ENCODE results near the gene ESPL1.

ESPL1 gene

DNA sequence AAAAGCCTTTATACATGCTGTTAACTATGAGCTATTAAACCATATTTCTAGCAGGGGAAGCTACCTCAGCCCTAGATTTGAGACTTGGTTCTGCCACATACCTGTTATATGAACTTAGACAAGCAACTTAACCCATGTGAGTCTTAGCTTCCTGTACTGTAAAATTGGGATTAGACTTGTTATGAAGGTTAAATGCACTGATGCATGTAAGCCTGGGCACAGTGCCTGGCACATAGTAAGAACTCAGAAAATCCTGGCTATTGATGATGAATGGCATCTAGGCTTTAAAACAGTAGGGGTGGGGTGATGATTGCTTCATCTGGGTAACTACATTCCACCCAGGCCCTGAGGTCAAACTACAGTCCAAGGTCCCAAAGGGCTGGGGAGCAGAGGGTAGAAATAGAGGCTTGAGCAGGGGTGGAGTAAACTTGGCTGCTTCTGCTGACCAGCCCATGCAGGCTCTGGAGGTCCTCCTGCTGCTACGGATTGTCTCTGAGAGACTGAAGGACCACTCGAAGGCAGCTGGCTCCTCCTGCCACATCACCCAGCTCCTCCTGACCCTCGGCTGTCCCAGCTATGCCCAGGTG is 11.3 kb downstream of the ESPL1 start:
- ChIA-PET CTCF (interaction anchor here (1.4 to 25.5 kb wide), 8 partner anchors 8 to 229 kb away, joined by 3 to 383 read pairs (median 9); partner anchors contain the start of genes AAAS, ESPL1 and ITGB7), POLR2A (interaction anchor here (0.6 kb wide), 1 partner anchor 89 kb away, joined by 3 read pairs; no protein-coding TSS in a partner anchor)
- no peak for TF ChIP-seq CTCF (IDR thresholded peaks at IDR 0.05; ENCODE audit: control extremely low read depth, extremely low read depth, low read depth, missing control alignments)
- DNase-seq (ENCODE audit: extremely low spot score): no peak

DNA sequence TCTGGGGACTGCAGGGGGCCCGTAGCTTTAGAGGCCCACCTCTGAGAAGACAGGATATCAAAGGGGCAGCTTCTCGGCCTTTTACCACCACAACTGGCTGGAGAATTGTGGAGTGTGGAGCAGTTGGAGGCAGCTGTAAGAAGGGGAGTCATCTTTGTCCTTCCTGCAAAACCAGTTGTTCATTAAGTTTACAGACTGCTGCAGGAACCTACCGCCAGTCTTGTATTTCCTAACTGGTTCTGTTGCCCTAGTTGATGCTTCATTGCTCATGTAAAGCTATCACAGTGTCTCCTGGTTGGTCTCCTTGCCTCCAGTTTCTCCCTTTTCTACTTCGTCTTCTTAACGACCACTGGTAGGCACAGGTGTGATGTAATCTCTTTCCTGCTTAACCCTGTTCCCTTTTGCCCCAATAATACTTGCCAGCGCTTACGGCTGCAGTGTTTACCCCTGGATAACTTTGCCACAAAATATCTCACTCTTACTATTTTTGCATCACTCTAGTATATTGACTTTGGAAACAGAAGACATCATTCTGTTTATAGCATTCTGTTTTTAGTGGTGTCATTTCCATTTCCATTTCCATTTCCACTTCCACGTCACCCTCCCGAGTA is 11.9 kb downstream of the ESPL1 start:
- ChIA-PET CTCF (interaction anchor here (1.4 to 25.5 kb wide), 6 partner anchors 8 to 229 kb away, joined by 3 to 383 read pairs (median 16); partner anchors contain the start of genes AAAS, ESPL1 and ITGB7), POLR2A (interaction anchor here (0.6 kb wide), 1 partner anchor 104 kb away, joined by 3 read pairs; no protein-coding TSS in a partner anchor)
- TF ChIP-seq CTCF (IDR thresholded peaks at IDR 0.05; ENCODE audit: control extremely low read depth, extremely low read depth, low read depth, missing control alignments): no peak

DNA sequence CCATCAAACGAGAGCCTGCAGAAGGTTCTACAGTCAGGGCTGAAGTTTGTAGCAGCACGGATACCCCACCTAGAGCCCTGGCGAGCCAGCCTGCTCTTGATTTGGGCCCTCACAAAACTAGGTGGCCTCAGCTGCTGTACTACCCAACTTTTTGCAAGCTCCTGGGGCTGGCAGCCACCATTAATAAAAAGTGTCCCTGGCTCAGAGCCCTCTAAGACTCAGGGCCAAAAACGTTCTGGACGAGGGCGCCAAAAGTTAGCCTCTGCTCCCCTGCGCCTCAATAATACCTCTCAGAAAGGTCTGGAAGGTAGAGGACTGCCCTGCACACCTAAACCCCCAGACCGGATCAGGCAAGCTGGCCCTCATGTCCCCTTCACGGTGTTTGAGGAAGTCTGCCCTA is 18.3 kb downstream of the ESPL1 start:
- no peak for TF ChIP-seq CTCF (IDR thresholded peaks at IDR 0.05; ENCODE audit: control extremely low read depth, extremely low read depth, low read depth, missing control alignments)
- ChIA-PET POLR2A (interaction anchor here (1.2 kb wide), 1 partner anchor 72 kb away, joined by 3 read pairs; no protein-coding TSS in a partner anchor), CTCF (interaction anchor here (1.0 to 25.5 kb wide), 11 partner anchors 8 to 221 kb away, joined by 3 to 383 read pairs (median 5); partner anchors contain the start of genes AAAS, ESPL1, ITGB7 and MYG1)
- DNase-seq (ENCODE audit: extremely low spot score): no peak

More for the DNA sequence above, 11.9 kb downstream of the ESPL1 start:
- no peak for DNase-seq (ENCODE audit: extremely low spot score)

- DNase-seq (ENCODE audit: extremely low spot score): peak; percentile 80
- ChIA-PET CTCF (interaction anchor here (0.9 to 25.5 kb wide), 20 partner anchors 9 to 222 kb away, joined by 3 to 383 read pairs (median 4); partner anchors contain the start of genes AAAS, ESPL1, ITGB7 and MYG1), POLR2A (no interaction called here)
- TF ChIP-seq CTCF (IDR thresholded peaks at IDR 0.05; ENCODE audit: control extremely low read depth, extremely low read depth, low read depth, missing control alignments): peak; percentile 68
Measured at GRCh38 chr12:53287741-53288216, 19.7 kb downstream of the ESPL1 start.

- TF ChIP-seq CTCF (IDR thresholded peaks at IDR 0.05; ENCODE audit: control extremely low read depth, extremely low read depth, low read depth, missing control alignments): no peak
- POLR2A ChIA-PET: no interaction called here
- CTCF ChIA-PET: interaction anchor here (0.8 to 25.5 kb wide), 24 partner anchors 9 to 405 kb away, joined by 3 to 383 read pairs (median 4); partner anchors contain the start of genes AAAS, ESPL1, ITGB7 and MYG1
- DNase-seq (ENCODE audit: extremely low spot score): no peak
Measured at GRCh38 chr12:53288322-53288721, 20.2 kb downstream of the ESPL1 start.

DNA sequence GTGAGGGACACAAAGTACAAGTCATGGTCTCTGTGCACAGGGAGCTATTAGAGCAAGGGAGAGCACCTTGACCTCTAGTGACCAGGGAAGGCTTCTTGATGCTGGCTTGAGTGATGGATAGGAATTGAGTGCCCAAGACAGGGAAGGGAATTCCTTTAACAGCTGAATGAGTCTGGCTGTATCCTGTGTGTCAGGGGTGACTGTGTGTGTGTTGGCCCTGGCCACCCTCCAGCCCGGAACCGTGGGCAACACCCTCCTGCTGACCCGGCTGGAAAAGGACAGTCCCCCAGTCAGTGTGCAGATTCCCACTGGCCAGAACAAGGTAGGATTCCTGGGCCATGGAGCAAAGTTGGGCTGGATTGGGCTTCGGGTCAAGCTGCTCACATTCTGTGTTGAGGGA is 21.8 kb downstream of the ESPL1 start:
- no peak for TF ChIP-seq CTCF (IDR thresholded peaks at IDR 0.05; ENCODE audit: control extremely low read depth, extremely low read depth, low read depth, missing control alignments)
- ChIA-PET CTCF (interaction anchor here (1.0 to 25.5 kb wide), 11 partner anchors 8 to 236 kb away, joined by 3 to 383 read pairs (median 7); partner anchors contain the start of genes AAAS, ESPL1 and ITGB7), POLR2A (no interaction called here)
- no peak for DNase-seq (ENCODE audit: extremely low spot score)
